Hepatocyte (in vitro differentiated cells): Measurements from ENCODE around the gene KRT222.

Experiments
- CTCF ChIP-seq: fragments of 200-600 bp; sonication (generic); IDR thresholded peaks from 2 replicates; pipeline ENCODE4 v1.5.1; 2016; ENCODE audit warnings: antibody characterized with exemption, mild to moderate bottlenecking; ENCODE audit not compliant: poor library complexity
- EZH2 ChIP-seq: fragments of 200-600 bp; sonication (generic); IDR thresholded peaks from 2 replicates; pipeline ENCODE4 v1.6.1; 2016; ENCODE audit warnings: antibody characterized with exemption, mild to moderate bottlenecking, borderline replicate concordance

DNA sequence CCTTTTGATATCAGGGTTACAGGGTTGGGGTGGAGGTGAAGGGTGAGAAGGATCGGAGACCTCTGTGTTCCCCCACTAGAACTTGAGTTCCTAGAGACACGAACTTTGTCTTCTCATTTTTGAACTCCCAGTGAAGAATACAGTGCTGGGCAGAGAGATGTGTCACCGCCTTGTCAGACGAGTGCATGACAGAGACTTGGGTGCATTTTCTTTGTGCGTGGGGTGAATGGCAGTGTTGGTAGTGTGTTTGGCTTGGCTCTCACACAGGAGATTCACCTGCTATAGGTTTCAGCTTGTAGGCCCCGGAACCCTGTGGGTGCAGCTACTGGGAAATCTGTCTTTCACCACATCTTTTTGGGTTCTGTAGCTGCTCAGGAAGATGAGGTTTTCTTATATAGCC, 59.7 kb downstream of the KRT222 start:
- TF ChIP-seq CTCF (no peak), EZH2 (no peak)
